ENCODE measurements around the gene CHRM5. TPM values are rescaled to one million over a fixed set of nuclear protein-coding genes. Genes with fewer than 3 reads are reported as not detected.

The CHRM5 gene
- total RNA-seq, 1 experiment from 2014 or later, result not detected

GRCh38 chr15:34025252-34025651, 57.0 kb downstream of the CHRM5 start:
- H4K20me1 ChIP-seq (ENCODE audit: insufficient read depth), result no peaks in the 10 kb centered on the region
- no peak for ATAC-seq
- no peak overlapping the region for H3K4me2 ChIP-seq (ENCODE audit: low read length)
- H3K4me1 ChIP-seq (ENCODE audit: control insufficient read depth in 1 of 2, insufficient read depth in 2 of 2, low read length in 2 of 2), result peaks cover 6 to 9% of the 10 kb centered on the region in 2 experiments
- no peak overlapping the region for H3K27ac ChIP-seq (ENCODE audit: low read depth, low read length)
- no peaks in the 10 kb centered on the region for H3K9me3 ChIP-seq (ENCODE audit: control insufficient read depth in 1 of 2, insufficient read depth in 1 of 2, low read depth in 1 of 2, low read length in 2 of 2)
- ChIA-PET RAD21 (ENCODE audit: low non-redundant PET in 1 of 2, low total read pairs in 2 of 2, uncharacterized antibody in 2 of 2, unreplicated experiment in 2 of 2) (no interaction called here), CTCF (no interaction called here), POLR2A (no interaction called here)
- BruUV-seq (replicated peaks), result no TSS peak
- DNase-seq (ENCODE audit: low read depth, low spot score), result no peak
- H3K27me3 ChIP-seq (ENCODE audit: insufficient read depth, low read length), result no peaks in the 10 kb centered on the region
- no peaks in the 10 kb centered on the region for H3K36me3 ChIP-seq (ENCODE audit: control insufficient read depth in 1 of 2, insufficient read depth in 2 of 2, low read length in 2 of 2)
- H2AFZ ChIP-seq (ENCODE audit: low read depth, low read length, poor library complexity, severe bottlenecking), result no peak overlapping the region
- TF ChIP-seq, protein P1, sequence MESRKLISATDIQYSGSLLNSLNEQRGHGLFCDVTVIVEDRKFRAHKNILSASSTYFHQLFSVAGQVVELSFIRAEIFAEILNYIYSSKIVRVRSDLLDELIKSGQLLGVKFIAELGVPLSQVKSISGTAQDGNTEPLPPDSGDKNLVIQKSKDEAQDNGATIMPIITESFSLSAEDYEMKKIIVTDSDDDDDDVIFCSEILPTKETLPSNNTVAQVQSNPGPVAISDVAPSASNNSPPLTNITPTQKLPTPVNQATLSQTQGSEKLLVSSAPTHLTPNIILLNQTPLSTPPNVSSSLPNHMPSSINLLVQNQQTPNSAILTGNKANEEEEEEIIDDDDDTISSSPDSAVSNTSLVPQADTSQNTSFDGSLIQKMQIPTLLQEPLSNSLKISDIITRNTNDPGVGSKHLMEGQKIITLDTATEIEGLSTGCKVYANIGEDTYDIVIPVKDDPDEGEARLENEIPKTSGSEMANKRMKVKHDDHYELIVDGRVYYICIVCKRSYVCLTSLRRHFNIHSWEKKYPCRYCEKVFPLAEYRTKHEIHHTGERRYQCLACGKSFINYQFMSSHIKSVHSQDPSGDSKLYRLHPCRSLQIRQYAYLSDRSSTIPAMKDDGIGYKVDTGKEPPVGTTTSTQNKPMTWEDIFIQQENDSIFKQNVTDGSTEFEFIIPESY (IDR thresholded peaks at IDR 0.05; ENCODE audit: extremely low read depth, insufficient replicate concordance, low read length), result no peak
- TF ChIP-seq SP1 (IDR thresholded peaks at IDR 0.05; ENCODE audit: low read depth) (no peak), ZNF274 (IDR thresholded peaks at IDR 0.05; ENCODE audit: low read depth, low read length) (no peak), POLR2A (IDR thresholded peaks at IDR 0.05; ENCODE audit: borderline replicate concordance, extremely low read depth, insufficient read depth, insufficient read length) (no peak), CBX3 (IDR thresholded peaks at IDR 0.05; ENCODE audit: low read depth) (no peak), CEBPB (IDR thresholded peaks at IDR 0.05; ENCODE audit: low read depth) (no peak), SIN3A (IDR thresholded peaks at IDR 0.05; ENCODE audit: low read depth) (no peak), JUND (IDR thresholded peaks at IDR 0.05) (no peak), ELF1 (IDR thresholded peaks at IDR 0.05; ENCODE audit: borderline replicate concordance, low read depth) (no peak), POLR2AphosphoS5 (IDR thresholded peaks at IDR 0.05; ENCODE audit: low read depth, low read length) (no peak), EGR1 (IDR thresholded peaks at IDR 0.05; ENCODE audit: low read depth) (no peak), EZH2 (IDR thresholded peaks at IDR 0.05) (no peak), YY1 (IDR thresholded peaks at IDR 0.05; ENCODE audit: extremely low read depth, insufficient replicate concordance, low read depth, low read length) (no peak), ZFX (IDR thresholded peaks at IDR 0.05) (no peak)
- TF ChIP-seq, protein P2, sequence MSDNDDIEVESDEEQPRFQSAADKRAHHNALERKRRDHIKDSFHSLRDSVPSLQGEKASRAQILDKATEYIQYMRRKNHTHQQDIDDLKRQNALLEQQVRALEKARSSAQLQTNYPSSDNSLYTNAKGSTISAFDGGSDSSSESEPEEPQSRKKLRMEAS (IDR thresholded peaks at IDR 0.05), result no peak
- TF ChIP-seq, protein P3, sequence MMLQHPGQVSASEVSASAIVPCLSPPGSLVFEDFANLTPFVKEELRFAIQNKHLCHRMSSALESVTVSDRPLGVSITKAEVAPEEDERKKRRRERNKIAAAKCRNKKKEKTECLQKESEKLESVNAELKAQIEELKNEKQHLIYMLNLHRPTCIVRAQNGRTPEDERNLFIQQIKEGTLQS (IDR thresholded peaks at IDR 0.05), result no peak
- TF ChIP-seq, protein P4, sequence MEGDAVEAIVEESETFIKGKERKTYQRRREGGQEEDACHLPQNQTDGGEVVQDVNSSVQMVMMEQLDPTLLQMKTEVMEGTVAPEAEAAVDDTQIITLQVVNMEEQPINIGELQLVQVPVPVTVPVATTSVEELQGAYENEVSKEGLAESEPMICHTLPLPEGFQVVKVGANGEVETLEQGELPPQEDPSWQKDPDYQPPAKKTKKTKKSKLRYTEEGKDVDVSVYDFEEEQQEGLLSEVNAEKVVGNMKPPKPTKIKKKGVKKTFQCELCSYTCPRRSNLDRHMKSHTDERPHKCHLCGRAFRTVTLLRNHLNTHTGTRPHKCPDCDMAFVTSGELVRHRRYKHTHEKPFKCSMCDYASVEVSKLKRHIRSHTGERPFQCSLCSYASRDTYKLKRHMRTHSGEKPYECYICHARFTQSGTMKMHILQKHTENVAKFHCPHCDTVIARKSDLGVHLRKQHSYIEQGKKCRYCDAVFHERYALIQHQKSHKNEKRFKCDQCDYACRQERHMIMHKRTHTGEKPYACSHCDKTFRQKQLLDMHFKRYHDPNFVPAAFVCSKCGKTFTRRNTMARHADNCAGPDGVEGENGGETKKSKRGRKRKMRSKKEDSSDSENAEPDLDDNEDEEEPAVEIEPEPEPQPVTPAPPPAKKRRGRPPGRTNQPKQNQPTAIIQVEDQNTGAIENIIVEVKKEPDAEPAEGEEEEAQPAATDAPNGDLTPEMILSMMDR (IDR thresholded peaks at IDR 0.05 in 2 of 3, conservative IDR thresholded peaks at IDR 0.05 in 1 of 3; ENCODE audit: borderline replicate concordance in 1 of 3, insufficient read depth in 1 of 3, low read depth in 2 of 3, low read length in 2 of 3), result no peak
- H3K79me2 ChIP-seq (ENCODE audit: insufficient read depth, low read length), result no peaks in the 10 kb centered on the region
- no peaks in the 10 kb centered on the region for H3K9me2 ChIP-seq (ENCODE audit: insufficient read depth)
- intact Hi-C loops (cut with micrococcal nuclease), result no loop called here
- H3K9ac ChIP-seq (ENCODE audit: low read length), result no peak overlapping the region
- H3K4me3 ChIP-seq (replicated peaks in 1 of 2; ENCODE audit: low read depth in 1 of 2, low read length in 2 of 2), result no peak overlapping the region
